CD4-positive, alpha-beta T cell (primary cell): ENCODE data around the gene TEX54. TPM values are rescaled to one million over a fixed set of nuclear protein-coding genes. Genes with fewer than 3 reads are reported as not detected.

Experiments used
- ATAC-seq: fragments of 200-7000 bp; cut with Tn5 transposase; one replicate; pipeline ENCODE4 v1.10.0; 2022; ENCODE audit warnings: mild to moderate bottlenecking; ENCODE audit not compliant: poor library complexity
- CTCF ChIA-PET: fragments of 350-600 bp; sonication (Branson Sonifier 250); formaldehyde crosslinking; loops from one replicate; lab custom pipeline; 2021; ENCODE audit warnings: antibody characterized with exemption, inconsistent platforms; lab: Charles Lee
- POLR2A ChIA-PET: fragments of 350-600 bp; sonication (Branson Sonifier 250); formaldehyde crosslinking; loops from one replicate; lab custom pipeline; 2021; ENCODE audit warnings: antibody characterized with exemption, inconsistent platforms; lab: Charles Lee
- DNase-seq, 14 experiments: peaks; one replicate each; pipeline ENCODE4 v3.0.0-alpha.2; 2013 to 2020; ENCODE audit warnings: mixed read lengths in 2 of 14
- H3K27ac ChIP-seq, 2 donors: one replicate each; pipeline versions ENCODE4 v1.5.1 to v1.7.0; 2013; ENCODE audit warnings: low read length in 2 of 2, low read depth in 1 of 2, mild to moderate bottlenecking in 1 of 2
- H3K27me3 ChIP-seq, 2 experiments: 1 replicate in 1 of 2; 2 replicates in 1 of 2; pipeline versions ENCODE4 v1.6.1 to v1.7.0; 2013; ENCODE audit warnings: low read length in 2 of 2, control low read depth in 1 of 2, mild to moderate bottlenecking in 1 of 2, moderate library complexity in 1 of 2; ENCODE audit not compliant: insufficient read depth in 2 of 2, control insufficient read depth in 1 of 2
- H3K36me3 ChIP-seq: one replicate; pipeline ENCODE4 v1.6.1; 2013; ENCODE audit warnings: low read length, control low read depth; ENCODE audit not compliant: insufficient read depth
- H3K4me1 ChIP-seq: one replicate; pipeline ENCODE4 v1.6.1; 2013; ENCODE audit warnings: low read length, control low read depth; ENCODE audit not compliant: insufficient read depth
- H3K4me3 ChIP-seq: one replicate; pipeline ENCODE4 v1.5.1; 2013; ENCODE audit warnings: mild to moderate bottlenecking, low read length, moderate library complexity
- H3K9me3 ChIP-seq, 2 experiments: 1 replicate in 1 of 2; 2 replicates in 1 of 2; pipeline versions ENCODE4 v1.6.1 to v1.7.0; 2013; ENCODE audit warnings: low read length in 2 of 2, mild to moderate bottlenecking in 2 of 2, control low read depth in 1 of 2, moderate library complexity in 1 of 2; ENCODE audit not compliant: control insufficient read depth in 1 of 2, insufficient read depth in 1 of 2
- H3K27ac Mint-ChIP-seq: one replicate; pipeline ENCODE4 v1.8.0; 2020; ENCODE audit warnings: mixed read lengths
- H3K27me3 Mint-ChIP-seq: one replicate; pipeline ENCODE4 v1.8.0; 2021; ENCODE audit warnings: mixed read lengths
- H3K36me3 Mint-ChIP-seq: one replicate; pipeline ENCODE4 v1.8.0; 2021; ENCODE audit warnings: low read depth, mixed read lengths
- H3K4me1 Mint-ChIP-seq: one replicate; pipeline ENCODE4 v1.8.0; 2021; ENCODE audit warnings: low read depth, mixed read lengths
- H3K4me3 Mint-ChIP-seq: one replicate; pipeline ENCODE4 v1.8.0; 2020; ENCODE audit warnings: mild to moderate bottlenecking, mixed read lengths
- H3K9me3 Mint-ChIP-seq: one replicate; pipeline ENCODE4 v1.8.0; 2020; ENCODE audit warnings: mixed read lengths
- intact Hi-C, 2 experiments: fragments of 100-400 bp; cut with DNase I in 1 of 2; cut with micrococcal nuclease in 1 of 2; formaldehyde crosslinking; loops; one replicate each; pipeline versions ENCODE4 v1.15.1 to v1.9.0; 2023 to 2025; cut with DNase I, micrococcal nuclease
- total RNA-seq, 174 experiments: library from RNA in 2 of 174; stranded (reverse) in 2 of 174; gene quantifications; one replicate each; pipeline ENCODE4 v1.2.3 and lab custom pipeline; 2021 to 2026
- TF ChIP-seq, protein P1 (sequence below): fragments of 200-600 bp; IDR thresholded peaks from one replicate; pipeline ENCODE4 v1.8.0; 2022; ENCODE audit warnings: antibody characterized with exemption, mild to moderate bottlenecking

The TEX54 gene
- total RNA-seq, 2 experiments from 2014 or later = 0.59 TPM; not detected in 1

DNA sequence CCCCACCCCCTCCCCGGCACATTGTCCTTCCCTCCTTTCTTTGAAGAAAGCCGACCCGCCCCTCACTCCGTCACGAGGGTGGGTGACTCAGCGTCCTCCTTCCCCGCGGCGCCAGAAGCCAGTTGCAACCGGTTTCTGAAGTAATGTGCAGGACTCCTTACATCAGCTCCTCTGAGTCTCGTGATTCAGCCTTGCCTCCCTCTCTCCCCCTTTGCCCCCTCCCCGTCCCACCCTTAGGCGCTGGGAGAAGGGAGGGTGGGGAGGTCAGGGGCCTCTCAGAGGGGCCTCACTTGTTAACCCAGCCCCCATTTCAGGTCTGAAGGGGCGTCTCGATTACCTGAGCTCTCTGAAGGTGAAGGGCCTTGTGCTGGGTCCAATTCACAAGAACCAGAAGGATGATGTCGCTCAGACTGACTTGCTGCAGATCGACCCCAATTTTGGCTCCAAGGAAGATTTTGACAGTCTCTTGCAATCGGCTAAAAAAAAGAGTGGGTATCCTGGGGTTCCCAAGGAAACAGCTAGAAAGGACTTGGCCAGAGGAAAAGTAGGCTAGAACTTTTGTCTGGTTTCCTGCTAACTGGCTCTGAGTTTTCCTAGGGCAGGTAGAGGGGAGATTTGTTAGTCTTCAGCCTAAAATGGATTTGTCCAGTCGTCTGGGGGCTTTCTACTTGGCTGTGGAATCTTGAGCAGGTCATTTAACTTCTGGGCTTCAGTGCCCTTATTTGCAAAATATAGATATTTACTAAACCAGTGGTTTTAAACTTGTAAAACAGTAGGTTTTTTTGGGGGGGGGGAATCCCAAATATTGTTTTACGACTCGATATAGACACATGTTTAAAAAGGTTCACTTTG lies 49.2 kb upstream of the TEX54 start:
- Histone ChIP-seq H3K9me3 (no peaks in the 10 kb centered on the region), H3K4me1 (peaks cover 47% of the 10 kb centered on the region), H3K27me3 (no peaks in the 10 kb centered on the region), H3K36me3 (peaks cover 44% of the 10 kb centered on the region), H3K4me3 (peak overlapping the region; percentile 99), H3K27ac (peak overlapping the region; percentile 95 to 98)
- CTCF ChIA-PET = interaction anchor here (0.6 to 3.6 kb wide), 25 partner anchors 8 to 290 kb away, joined by 3 to 35 read pairs (median 6); partner anchors contain the start of genes HNRNPUL2, MTA2, NXF1 and STX5
- H3K9me3 Mint-ChIP-seq = no peaks in the 10 kb centered on the region
- H3K4me3 Mint-ChIP-seq = peak overlapping the region; percentile 93
- peak; percentile 72 for ATAC-seq
- peak overlapping the region; percentile 100 for H3K27ac Mint-ChIP-seq
- peaks cover 66% of the 10 kb centered on the region for H3K36me3 Mint-ChIP-seq
- DNase-seq = peak in 13 of 14 experiments; percentile 87 to 96 (median 94)
- H3K27me3 Mint-ChIP-seq = no peaks in the 10 kb centered on the region
- H3K4me1 Mint-ChIP-seq = peaks cover 52% of the 10 kb centered on the region
- POLR2A ChIA-PET = interaction anchor here (0.6 to 4.0 kb wide), 36 partner anchors 8 to 1489 kb away, joined by 3 to 95 read pairs (median 5); partner anchors contain the start of genes BSCL2, C11orf98, CSKMT and EEF1G
- intact Hi-C loops = loop anchor here (1.0 to 10.0 kb wide), 11 partner anchors 19 to 755 kb away; partner anchors contain the start of genes STX5 (in 1 of the 2), TAF6L (in 1 of the 2), TEX54 (in 1 of the 2) and TMEM179B (in 1 of the 2)
- TF ChIP-seq, protein P1, sequence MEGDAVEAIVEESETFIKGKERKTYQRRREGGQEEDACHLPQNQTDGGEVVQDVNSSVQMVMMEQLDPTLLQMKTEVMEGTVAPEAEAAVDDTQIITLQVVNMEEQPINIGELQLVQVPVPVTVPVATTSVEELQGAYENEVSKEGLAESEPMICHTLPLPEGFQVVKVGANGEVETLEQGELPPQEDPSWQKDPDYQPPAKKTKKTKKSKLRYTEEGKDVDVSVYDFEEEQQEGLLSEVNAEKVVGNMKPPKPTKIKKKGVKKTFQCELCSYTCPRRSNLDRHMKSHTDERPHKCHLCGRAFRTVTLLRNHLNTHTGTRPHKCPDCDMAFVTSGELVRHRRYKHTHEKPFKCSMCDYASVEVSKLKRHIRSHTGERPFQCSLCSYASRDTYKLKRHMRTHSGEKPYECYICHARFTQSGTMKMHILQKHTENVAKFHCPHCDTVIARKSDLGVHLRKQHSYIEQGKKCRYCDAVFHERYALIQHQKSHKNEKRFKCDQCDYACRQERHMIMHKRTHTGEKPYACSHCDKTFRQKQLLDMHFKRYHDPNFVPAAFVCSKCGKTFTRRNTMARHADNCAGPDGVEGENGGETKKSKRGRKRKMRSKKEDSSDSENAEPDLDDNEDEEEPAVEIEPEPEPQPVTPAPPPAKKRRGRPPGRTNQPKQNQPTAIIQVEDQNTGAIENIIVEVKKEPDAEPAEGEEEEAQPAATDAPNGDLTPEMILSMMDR = peak; percentile 23

DNA sequence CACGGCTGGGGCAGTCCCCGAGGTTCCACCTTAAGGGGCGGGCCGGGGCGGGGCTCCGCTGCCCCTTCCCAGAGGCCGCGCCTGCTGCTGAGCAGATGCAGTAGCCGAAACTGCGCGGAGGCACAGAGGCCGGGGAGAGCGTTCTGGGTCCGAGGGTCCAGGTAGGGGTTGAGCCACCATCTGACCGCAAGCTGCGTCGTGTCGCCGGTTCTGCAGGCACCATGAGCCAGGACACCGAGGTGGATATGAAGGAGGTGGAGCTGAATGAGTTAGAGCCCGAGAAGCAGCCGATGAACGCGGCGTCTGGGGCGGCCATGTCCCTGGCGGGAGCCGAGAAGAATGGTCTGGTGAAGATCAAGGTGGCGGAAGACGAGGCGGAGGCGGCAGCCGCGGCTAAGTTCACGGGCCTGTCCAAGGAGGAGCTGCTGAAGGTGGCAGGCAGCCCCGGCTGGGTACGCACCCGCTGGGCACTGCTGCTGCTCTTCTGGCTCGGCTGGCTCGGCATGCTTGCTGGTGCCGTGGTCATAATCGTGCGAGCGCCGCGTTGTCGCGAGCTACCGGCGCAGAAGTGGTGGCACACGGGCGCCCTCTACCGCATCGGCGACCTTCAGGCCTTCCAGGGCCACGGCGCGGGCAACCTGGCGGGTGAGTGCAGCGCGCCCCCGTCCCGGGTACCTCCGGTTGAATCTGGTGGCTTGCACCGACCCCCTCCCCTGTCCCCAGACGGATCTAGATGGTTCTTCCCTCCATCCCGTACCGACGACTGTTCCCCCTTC lies 48.4 kb upstream of the TEX54 start, which contains the start of gene SLC3A2:
Gene SLC3A2 (plus strand): TSS at position 94 of the 776 bp plus-strand sequence. CDS start 128 bp downstream, at position 222.
- Histone ChIP-seq H3K36me3 (peaks cover 36% of the 10 kb centered on the region), H3K4me1 (peaks cover 47% of the 10 kb centered on the region), H3K27me3 (no peaks in the 10 kb centered on the region), H3K27ac (peak within 1 kb of the TSS; percentile 95 to 98), H3K4me3 (peak within 1 kb of the TSS; percentile 99), H3K9me3 (no peaks in the 10 kb centered on the region)
- peak within 1 kb of the TSS; percentile 100 for H3K27ac Mint-ChIP-seq
- peak within 1 kb of the TSS; percentile 93 for H3K4me3 Mint-ChIP-seq
- intact Hi-C loops = loop anchor here (1.0 to 10.0 kb wide), 11 partner anchors 18 to 754 kb away; partner anchors contain the start of genes STX5 (in 1 of the 2), TAF6L (in 1 of the 2), TEX54 (in 1 of the 2) and TMEM179B (in 1 of the 2)
- peak; percentile 61 to 94 (median 82) for DNase-seq
- TF ChIP-seq, protein P1 = peak; percentile 86
- CTCF ChIA-PET = interaction anchor here (0.6 to 3.6 kb wide), 33 partner anchors 9 to 445 kb away, joined by 3 to 35 read pairs (median 5); partner anchors contain the start of genes HNRNPUL2, MTA2, NXF1 and STX5
- peaks cover 59% of the 10 kb centered on the region for H3K36me3 Mint-ChIP-seq
- peaks cover 52% of the 10 kb centered on the region for H3K4me1 Mint-ChIP-seq
- no peaks in the 10 kb centered on the region for H3K27me3 Mint-ChIP-seq
- POLR2A ChIA-PET = interaction anchor here (0.6 to 4.0 kb wide), 39 partner anchors 9 to 1489 kb away, joined by 3 to 95 read pairs (median 5); partner anchors contain the start of genes BSCL2, C11orf98, CSKMT and EEF1G
- no peaks in the 10 kb centered on the region for H3K9me3 Mint-ChIP-seq
- ATAC-seq = peak; percentile 74
